ENCODE data around the gene AKAP13.

DNA sequence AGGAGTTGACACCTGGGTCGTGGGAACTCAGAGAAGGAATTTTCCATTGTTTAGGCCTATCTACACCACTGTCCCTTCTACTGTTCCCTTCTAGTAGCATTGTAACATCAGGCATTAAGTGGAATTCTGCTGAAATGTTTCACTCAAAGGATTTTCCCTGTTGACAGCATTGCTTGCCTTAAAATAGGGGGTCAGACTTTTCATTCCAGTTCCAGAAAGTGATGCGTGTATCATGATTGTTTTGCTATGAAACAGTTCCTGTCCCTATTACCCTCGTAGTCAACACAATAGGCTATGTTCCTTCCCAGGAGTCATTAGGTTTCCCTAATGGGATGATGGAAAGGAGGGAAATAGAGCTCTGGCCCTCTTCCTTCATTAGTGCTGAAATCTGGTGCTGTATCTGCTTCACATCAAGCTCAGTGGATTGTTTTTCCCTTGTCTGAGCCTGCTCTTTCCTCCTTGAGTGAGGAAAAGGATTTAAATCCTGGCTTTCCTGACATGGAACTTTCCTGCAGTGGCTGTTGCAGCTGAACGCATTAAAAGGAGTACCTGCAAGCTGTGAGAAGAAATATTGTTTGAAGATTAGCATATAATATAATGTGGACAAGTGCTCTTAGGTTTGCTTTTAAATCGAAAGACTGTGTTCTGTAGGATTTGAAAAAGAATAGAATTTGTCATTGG, 218.5 kb downstream of the AKAP13 start:
- no peak for TF ChIP-seq POLR2AphosphoS5 (IDR thresholded peaks at IDR 0.05; ENCODE audit: low read depth, low read length)
- TF ChIP-seq POLR2A (IDR thresholded peaks at IDR 0.05; ENCODE audit: low read depth, low read length) = no peak
- no peak for TF ChIP-seq POU2F2 (IDR thresholded peaks at IDR 0.05; ENCODE audit: low read depth, low read length)
- TF ChIP-seq TAF1 (IDR thresholded peaks at IDR 0.05; ENCODE audit: low read depth, low read length) = no peak
- no peak for TF ChIP-seq SPI1 (IDR thresholded peaks at IDR 0.05; ENCODE audit: low read depth, low read length)

Data from GM12891 (cell line).